GM10266 (cell line): ENCODE measurements around the gene BMPR1A.
"Not testable (repeated sequence)": the region's sequence is repeated elsewhere in the genome, so short reads cannot be mapped to it uniquely, and the experiment has no call there.

Experiments
- DNase-seq: peaks from one replicate; pipeline ENCODE4 v3.0.0; 2012; ENCODE audit errors: extremely low spot score
- TF ChIP-seq, protein P1 (sequence below): IDR thresholded peaks from 2 replicates; pipeline ENCODE4 v1.5.1; 2012; ENCODE audit warnings: mild to moderate bottlenecking, low read depth; ENCODE audit not compliant: control insufficient read depth, insufficient read depth; ENCODE audit errors: missing control alignments

BMPR1A gene

DNA sequence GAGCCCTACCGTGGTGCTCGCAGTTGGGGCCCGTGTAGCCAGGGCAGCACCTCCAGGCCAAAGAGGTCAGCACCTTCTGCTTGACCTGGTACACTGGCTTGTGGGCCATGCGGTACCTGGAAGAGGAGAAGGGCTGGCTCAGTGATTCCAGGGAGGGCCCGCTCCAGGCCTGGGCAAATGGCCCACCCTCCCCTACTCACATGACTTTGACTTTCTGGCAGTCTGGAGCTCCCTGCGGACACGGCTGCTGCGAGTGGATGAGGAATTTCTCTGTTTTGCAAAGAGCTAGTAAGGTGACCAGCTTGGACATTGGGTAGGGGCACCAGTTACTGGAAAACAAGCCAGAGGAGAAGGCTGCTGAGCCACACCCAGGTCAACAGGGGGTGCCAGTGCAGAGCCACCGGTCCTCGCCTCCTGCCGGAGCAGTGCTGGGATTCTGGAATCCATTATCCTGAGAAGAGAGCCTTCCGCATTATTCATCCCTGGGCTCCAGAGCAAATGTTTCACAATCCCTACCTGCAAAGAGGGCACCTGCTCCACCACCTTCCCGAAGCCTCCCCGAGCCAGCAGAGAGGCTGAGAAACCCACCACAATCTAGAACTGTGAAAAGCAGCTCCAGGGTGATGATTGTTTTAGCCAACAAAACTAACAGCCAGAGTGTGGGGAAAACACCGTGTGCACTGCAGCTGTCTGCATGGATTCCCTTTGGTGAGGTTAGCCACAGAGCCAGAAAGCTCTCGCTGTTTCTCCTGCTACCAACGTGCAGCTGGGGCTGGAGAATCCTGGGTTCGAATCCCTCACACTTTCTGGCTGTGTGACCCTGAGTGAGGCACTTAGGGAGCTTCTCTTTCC lies 189.2 kb downstream of the BMPR1A start:
- no peak for DNase-seq
- TF ChIP-seq, protein P1, sequence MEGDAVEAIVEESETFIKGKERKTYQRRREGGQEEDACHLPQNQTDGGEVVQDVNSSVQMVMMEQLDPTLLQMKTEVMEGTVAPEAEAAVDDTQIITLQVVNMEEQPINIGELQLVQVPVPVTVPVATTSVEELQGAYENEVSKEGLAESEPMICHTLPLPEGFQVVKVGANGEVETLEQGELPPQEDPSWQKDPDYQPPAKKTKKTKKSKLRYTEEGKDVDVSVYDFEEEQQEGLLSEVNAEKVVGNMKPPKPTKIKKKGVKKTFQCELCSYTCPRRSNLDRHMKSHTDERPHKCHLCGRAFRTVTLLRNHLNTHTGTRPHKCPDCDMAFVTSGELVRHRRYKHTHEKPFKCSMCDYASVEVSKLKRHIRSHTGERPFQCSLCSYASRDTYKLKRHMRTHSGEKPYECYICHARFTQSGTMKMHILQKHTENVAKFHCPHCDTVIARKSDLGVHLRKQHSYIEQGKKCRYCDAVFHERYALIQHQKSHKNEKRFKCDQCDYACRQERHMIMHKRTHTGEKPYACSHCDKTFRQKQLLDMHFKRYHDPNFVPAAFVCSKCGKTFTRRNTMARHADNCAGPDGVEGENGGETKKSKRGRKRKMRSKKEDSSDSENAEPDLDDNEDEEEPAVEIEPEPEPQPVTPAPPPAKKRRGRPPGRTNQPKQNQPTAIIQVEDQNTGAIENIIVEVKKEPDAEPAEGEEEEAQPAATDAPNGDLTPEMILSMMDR, result no peak

DNA sequence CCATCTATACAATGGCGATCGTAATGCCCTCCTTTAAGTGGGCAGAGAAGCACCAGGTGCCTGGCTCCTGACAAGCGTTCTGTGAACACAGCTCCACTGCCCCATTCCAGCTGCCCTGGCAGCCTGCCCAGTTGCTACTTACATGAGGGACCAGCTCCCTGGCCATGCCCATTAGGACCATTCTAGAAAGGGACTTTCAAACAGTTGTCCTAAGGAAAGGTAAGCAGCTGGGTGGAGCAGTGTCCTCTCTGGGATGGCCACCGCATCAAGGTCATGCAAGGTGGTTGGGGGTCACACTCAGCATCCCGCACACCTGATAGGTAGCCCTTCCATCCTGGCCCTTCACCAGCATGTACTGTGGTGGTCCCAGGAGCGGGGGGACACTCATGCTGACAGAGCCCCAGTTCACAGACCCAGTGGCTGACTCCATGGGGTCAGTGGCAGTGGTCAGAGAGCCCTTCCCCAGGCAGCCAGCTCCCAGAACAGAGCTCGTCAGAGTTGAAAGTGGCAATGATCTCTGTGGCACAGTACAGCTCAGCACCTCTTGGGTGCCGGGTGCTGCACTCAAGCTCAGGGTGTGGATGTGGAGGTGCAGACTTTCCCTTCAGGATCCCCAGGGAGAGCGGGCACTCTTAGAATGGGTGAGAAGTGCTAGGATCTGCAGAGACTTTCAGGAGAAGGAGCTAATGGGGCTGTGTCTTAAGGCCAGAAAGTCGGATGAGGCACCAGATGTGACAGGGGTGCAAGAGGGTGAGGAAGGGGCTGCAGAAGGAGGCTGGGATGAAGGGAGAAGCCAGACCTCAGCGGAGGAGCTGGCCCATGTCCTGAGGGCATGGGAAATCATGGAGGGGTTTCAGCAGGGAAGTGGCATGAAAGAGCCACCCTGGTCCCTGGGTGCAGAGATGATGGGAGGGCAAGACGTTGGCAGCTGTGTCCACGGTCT lies 190.1 kb downstream of the BMPR1A start:
- TF ChIP-seq, protein P1, result no peak
- DNase-seq, result no peak

DNA sequence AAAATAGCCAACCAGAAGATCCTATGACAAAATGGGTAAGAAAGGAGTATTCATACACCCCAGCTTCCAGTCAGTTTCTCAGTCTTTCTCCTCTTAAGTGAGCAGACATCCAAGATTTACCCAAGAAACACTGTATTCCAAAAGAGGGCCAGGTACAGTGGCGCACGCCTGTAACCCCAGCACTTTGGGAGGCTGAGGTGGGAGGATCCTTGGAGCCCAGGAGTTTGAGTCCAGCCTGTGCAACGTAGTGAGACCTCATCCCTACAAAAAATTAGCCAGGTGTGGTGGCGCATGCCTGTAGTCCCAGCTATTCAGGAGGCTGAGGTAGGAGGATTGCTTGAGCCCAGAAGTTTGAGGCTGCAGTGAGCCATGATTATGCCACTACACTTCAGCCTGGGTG lies 191.4 kb downstream of the BMPR1A start:
- not testable (repeated sequence) for DNase-seq

DNA sequence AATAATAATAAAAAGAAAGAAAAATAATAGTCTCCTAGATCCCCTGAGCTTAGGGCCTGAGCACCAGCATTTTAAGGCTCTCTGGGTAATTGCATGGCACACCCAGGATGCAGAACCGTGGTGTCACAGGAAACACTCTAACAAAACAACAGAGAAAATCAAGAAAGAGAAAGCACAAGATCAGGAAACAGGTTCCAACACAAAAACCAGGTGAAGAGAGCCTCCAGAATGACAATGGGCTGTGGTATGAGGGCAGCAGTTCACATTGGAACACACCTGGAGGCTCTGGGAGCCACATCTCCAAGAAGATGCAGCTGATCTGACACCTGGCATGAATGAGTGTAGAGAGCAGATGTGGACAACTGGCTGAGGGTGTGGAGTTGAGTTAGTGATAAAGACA lies 193.9 kb downstream of the BMPR1A start:
- no peak for DNase-seq
- TF ChIP-seq, protein P1, result no peak

DNA sequence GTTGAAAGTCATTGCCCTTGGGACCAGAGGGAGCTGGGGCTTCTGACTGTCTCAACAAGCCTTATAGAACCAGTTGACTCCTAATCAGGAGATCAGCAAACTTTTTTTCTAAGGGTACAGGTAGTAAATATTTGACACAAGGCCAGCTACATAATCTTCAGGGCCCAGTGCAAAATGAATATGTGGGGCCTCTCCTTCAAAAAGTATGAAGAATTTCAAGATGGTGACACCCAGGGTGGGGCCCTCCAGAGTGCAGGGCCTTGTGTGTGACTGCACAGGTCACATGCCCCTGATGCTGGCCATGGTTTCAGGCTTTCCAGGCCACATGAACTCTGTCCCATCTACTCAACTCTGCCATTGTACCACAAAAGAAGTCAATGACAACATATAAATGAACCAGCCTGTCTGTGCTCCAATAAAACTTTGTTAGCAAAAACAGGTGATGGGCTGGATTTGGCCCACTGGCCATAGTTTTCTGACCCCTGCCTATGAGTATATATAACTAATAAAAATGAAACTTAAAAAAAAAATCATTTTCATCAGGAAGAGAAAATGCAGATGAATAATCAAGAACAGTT lies 194.9 kb downstream of the BMPR1A start:
- TF ChIP-seq, protein P1, result no peak
- DNase-seq, result no peak

DNA sequence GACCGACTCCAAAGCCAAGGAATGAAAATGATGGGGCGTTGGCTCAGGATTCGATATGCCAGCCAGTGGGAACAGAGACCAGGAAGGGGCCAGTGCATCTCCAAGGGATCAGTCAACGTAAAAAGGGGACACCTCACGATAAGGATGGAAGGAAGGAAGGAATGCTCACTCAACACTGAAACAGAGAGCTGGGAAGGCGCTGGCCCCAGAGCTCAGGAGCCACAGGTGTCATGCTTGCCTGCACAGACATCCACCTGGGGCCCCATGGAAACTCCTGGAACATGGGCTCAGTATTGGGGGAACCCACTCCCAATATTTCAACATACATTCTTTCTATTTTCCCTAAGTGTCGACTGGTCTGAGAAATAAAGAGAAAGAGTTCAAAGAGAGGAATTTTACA lies 195.7 kb downstream of the BMPR1A start:
- DNase-seq, result no peak
- TF ChIP-seq, protein P1, result no peak

DNA sequence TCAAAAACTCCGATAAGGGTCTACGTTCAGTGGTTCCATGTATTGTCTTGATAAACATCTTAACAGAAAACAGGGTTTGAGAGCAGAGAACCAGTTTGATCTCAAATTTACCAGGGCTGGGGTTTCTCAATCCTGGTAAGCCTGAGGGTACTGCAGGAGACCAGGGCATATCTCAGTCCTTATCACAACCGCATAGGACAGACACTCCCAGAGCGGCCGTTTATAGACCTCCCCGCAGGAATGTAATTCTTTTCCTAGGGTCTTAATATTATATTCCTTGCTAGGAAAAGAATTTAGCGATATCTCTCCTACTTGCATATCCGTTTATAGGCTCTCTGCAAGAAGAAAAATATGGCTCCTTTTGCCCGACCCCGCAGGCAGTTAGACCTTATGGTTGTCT lies 196.3 kb downstream of the BMPR1A start:
- not testable (repeated sequence) for DNase-seq
